Stimulated activated naive CD8-positive, alpha-beta T cell treated with anti-CD3 and anti-CD28 coated beads, Interleukin-15, amount 100 ng/mL, for 72 hours (primary cell): Measurements from ENCODE around the gene CCDC154.

Experiments used
- ATAC-seq: fragments of 150-1000 bp; cut with Tn5 transposase; 2 replicates; pipeline ENCODE4 v1.10.0; 2021; ENCODE audit warnings: mild to moderate bottlenecking, moderate library complexity
- DNase-seq, 2 donors: peaks; one replicate each; pipeline ENCODE4 v3.0.0; 2021 to 2022
- H3K27ac Mint-ChIP-seq, 2 donors: one replicate each; pipeline ENCODE4 v1.8.0; 2022; ENCODE audit warnings: mild to moderate bottlenecking in 2 of 2, mixed read lengths in 2 of 2, moderate library complexity in 2 of 2
- H3K27me3 Mint-ChIP-seq: one replicate; pipeline ENCODE4 v1.8.0; 2022; ENCODE audit warnings: mixed read lengths
- H3K4me1 Mint-ChIP-seq: one replicate; pipeline ENCODE4 v1.8.0; 2022; ENCODE audit warnings: mild to moderate bottlenecking, mixed read lengths
- H3K4me3 Mint-ChIP-seq, 2 donors: one replicate each; pipeline ENCODE4 v1.8.0; 2022; ENCODE audit warnings: mild to moderate bottlenecking in 2 of 2, mixed read lengths in 2 of 2, moderate library complexity in 1 of 2
- H3K9me3 Mint-ChIP-seq, 2 donors: one replicate each; pipeline ENCODE4 v1.8.0; 2022; ENCODE audit warnings: mixed read lengths in 2 of 2

CCDC154 gene

GRCh38 chr16:1437606-1438005, 6.8 kb downstream of the CCDC154 start:
- ATAC-seq = no peak
- Mint-ChIP-seq H3K4me1 (no peaks in the 10 kb centered on the region), H3K27ac (no peak overlapping the region), H3K4me3 (no peak overlapping the region), H3K9me3 (no peaks in the 10 kb centered on the region), H3K27me3 (no peaks in the 10 kb centered on the region)
- no peak for DNase-seq

DNA sequence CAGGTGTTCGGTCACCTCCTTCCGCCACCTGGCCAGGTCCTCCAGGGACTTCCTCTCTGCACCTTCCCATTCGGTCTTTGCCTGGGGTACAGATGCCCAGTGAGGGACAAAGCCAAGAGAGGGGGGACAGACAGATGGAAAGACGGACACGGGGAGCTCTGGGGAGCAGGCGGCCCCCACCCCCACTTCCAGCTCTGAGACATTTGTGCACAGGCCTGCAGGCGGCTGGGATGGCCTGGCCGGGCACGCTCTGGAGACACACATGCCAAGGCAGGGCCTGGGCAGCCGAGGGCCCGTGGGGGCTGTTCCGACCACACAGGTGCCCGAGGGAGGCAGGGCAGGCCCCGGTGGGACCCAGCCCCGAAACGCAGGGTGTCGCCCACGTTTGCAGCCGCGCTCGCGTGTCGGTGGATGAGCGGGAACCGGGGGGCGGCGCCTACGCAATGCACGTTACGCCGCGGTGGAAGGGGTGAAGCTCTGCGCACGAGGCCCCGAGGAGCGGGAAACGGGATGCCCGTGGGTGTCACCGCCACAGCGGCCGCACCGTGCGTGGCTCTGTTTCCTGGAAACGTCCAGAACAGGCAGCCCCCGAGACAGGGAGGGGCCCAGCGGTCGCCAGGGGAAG, 7.5 kb downstream of the CCDC154 start:
- Mint-ChIP-seq H3K4me1 (peaks cover 6% of the 10 kb centered on the region), H3K9me3 (no peaks in the 10 kb centered on the region), H3K27me3 (no peaks in the 10 kb centered on the region), H3K27ac (no peak overlapping the region), H3K4me3 (no peak overlapping the region)
- DNase-seq (no peak), ATAC-seq (no peak)

DNA sequence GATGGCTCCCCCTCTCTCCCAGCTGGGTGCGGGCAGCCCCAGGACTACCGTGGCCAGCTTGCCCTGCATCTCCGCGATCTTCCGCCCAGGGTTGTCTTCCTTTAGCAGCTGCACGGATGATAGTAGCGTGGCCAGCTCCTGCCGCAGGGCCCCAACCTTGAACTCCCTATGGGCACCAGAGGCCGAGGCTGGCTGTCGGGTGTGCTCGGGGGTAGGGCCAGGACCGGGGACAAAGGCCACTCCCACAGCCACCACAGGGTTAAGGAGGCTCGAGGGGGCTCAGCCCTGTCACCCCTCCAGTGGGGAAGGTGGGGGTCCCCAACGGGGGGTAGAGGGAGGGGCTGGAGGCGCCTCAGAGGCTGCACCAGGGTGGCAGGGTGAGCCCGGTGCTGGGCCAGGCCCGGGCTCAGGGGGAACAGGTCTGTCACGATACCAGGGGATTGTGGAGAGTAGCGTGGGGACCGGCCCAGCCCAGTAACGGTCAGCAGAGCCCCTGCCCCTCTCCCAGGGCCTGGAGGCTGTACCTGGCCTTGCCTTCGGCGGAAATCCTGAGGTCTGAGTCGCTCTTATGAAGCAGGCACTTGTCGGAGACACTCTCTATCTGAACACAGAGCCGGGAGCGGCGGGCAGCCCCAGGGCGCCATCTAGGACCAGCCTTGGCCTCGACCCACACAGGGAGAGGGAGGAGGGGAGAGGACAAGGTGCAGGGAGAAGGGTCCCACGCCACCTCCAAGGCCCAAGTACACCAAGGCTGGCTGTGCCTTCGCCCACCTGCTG, 8.2 kb downstream of the CCDC154 start:
- Mint-ChIP-seq H3K9me3 (no peaks in the 10 kb centered on the region), H3K4me3 (no peak overlapping the region), H3K27me3 (no peaks in the 10 kb centered on the region), H3K4me1 (peaks cover 8% of the 10 kb centered on the region), H3K27ac (no peak overlapping the region)
- DNase-seq (no peak), ATAC-seq (no peak)

GRCh38 chr16:1434644-1435592, 9.4 kb downstream of the CCDC154 start:
- peaks cover 3% of the 10 kb centered on the region for H3K27me3 Mint-ChIP-seq
- H3K27ac Mint-ChIP-seq = no peak overlapping the region
- H3K4me3 Mint-ChIP-seq = no peak overlapping the region
- no peak for ATAC-seq
- peaks cover 13% of the 10 kb centered on the region for H3K4me1 Mint-ChIP-seq
- H3K9me3 Mint-ChIP-seq = no peaks in the 10 kb centered on the region
- DNase-seq = no peak

DNA sequence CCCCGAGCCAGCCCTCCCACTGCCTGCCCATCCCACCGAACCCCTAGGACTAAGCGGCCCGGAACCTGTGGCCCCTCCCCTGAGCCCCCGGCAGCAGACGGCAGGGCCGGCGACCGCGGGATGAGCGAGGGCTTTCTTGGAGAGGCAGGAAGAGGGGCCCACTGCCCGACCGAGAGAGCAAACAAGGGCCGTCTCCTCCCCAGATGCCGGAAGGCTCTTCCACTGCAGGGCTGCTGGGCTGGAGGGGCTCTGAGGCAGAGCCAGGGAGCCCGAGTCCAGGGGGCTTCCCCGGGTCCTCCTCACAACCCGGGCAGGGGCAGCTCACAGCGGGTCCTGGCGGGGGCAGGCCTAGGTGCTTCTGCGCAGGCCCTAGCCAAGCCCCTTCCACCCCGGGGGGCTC, 10.6 kb downstream of the CCDC154 start:
- Mint-ChIP-seq H3K9me3 (no peaks in the 10 kb centered on the region), H3K27me3 (peaks cover 8% of the 10 kb centered on the region), H3K4me1 (peaks cover 22% of the 10 kb centered on the region), H3K4me3 (peak overlapping the region in 1 of 2 donors; percentile 81), H3K27ac (peak overlapping the region in 1 of 2 donors; percentile 54)
- DNase-seq (no peak), ATAC-seq (no peak)

GRCh38 chr16:1433263-1433560, 11.1 kb downstream of the CCDC154 start:
- Mint-ChIP-seq H3K27ac (peak overlapping the region in 1 of 2 donors; percentile 13), H3K9me3 (no peaks in the 10 kb centered on the region), H3K4me1 (peaks cover 22% of the 10 kb centered on the region), H3K27me3 (peaks cover 8% of the 10 kb centered on the region), H3K4me3 (peak overlapping the region in 1 of 2 donors; percentile 81)
- no peak for DNase-seq
- no peak for ATAC-seq

DNA sequence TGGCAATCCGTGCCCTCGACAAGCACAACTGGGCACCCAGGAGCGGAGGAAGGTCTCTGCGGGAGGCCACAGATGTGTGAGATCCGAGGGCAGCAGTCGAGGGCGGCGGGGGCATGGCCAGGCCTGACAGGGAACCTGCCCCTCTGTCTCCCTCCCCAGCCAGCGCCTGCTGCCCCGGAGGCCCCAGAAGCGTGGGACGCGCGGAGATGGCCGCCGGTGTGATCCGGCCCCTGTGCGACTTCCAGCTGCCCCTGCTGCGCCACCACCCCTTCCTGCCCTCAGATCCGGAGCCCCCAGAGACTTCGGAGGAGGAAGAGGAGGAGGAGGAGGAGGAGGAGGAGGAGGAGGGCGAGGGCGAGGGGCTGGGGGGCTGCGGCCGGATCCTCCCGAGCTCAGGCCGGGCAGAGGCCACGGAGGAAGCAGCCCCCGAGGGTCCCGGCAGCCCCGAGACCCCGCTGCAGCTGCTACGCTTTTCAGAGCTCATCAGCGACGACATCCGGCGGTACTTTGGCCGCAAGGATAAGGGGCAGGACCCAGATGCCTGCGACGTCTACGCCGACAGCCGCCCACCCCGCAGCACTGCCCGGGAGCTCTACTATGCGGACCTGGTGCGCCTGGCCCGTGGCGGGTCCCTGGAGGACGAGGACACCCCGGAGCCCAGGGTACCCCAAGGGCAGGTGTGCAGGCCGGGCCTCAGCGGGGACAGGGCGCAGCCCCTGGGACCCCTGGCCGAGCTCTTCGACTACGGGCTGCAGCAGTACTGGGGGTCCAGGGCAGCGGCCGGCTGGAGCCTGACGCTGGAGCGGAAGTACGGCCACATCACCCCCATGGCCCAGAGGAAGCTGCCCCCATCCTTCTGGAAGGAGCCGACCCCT, 11.7 kb downstream of the CCDC154 start:
- Mint-ChIP-seq H3K27me3 (peaks cover 8% of the 10 kb centered on the region), H3K4me3 (peak overlapping the region; percentile 72 to 81), H3K4me1 (peaks cover 22% of the 10 kb centered on the region), H3K27ac (peak overlapping the region; percentile 92 to 94), H3K9me3 (no peaks in the 10 kb centered on the region)
- ATAC-seq = peak; percentile 34
- DNase-seq = peak in 1 of 2 donors; percentile 34

- ATAC-seq = no peak
- Mint-ChIP-seq H3K27ac (peak overlapping the region; percentile 92 to 94), H3K4me1 (peaks cover 22% of the 10 kb centered on the region), H3K9me3 (no peaks in the 10 kb centered on the region), H3K4me3 (peak overlapping the region; percentile 72 to 81), H3K27me3 (peaks cover 8% of the 10 kb centered on the region)
- no peak for DNase-seq
These were observed 12.7 kb downstream of the CCDC154 start for GRCh38 chr16:1431497-1432270.

- peak within 1 kb of the TSS; percentile 92 to 94 for H3K27ac Mint-ChIP-seq
- H3K4me3 Mint-ChIP-seq = peak within 1 kb of the TSS; percentile 72 to 81
- DNase-seq = no peak
- H3K27me3 Mint-ChIP-seq = peaks cover 8% of the 10 kb centered on the region
- peaks cover 22% of the 10 kb centered on the region for H3K4me1 Mint-ChIP-seq
- ATAC-seq = no peak
- H3K9me3 Mint-ChIP-seq = no peaks in the 10 kb centered on the region
These were observed 13.4 kb downstream of the CCDC154 start, which contains the start of gene PERCC1 for GRCh38 chr16:1430759-1431496. Gene PERCC1 (plus strand): TSS chr16:1431078. CDS start chr16:1432594, 1,516 bp downstream.

GRCh38 chr16:1430214-1430758, 14.1 kb downstream of the CCDC154 start:
- H3K27me3 Mint-ChIP-seq = peaks cover 8% of the 10 kb centered on the region

DNA sequence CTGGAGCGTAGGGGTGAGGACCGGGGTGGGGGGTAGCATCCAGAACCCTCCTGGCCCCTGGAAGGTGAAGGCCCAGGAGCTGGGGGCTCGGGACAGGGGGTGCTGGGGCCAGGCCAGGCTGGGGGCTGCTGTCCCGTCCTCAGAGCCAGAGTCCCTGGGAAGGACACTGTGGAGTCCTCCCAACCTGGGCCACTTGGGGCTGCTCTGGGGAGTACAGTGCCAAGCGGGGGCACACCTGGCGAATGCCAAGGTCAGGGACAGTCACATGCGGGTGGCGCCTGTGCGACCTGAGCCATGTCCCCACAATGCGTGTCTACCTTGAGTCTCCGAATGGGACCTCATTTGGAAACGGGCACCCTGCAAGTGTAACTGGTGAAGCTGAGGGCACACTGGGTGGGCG, 14.7 kb downstream of the CCDC154 start:
- Mint-ChIP-seq H3K9me3 (no peaks in the 10 kb centered on the region), H3K27ac (peak overlapping the region in 1 of 2 donors; percentile 78), H3K4me1 (peaks cover 22% of the 10 kb centered on the region), H3K4me3 (peak overlapping the region in 1 of 2 donors; percentile 41), H3K27me3 (peaks cover 8% of the 10 kb centered on the region)
- DNase-seq (no peak), ATAC-seq (no peak)

More at GRCh38 chr16:1430214-1430758, 14.1 kb downstream of the CCDC154 start:
- Mint-ChIP-seq H3K27ac (no peak overlapping the region), H3K4me1 (peaks cover 22% of the 10 kb centered on the region), H3K4me3 (peak overlapping the region in 1 of 2 donors; percentile 41), H3K9me3 (no peaks in the 10 kb centered on the region)
- DNase-seq (no peak), ATAC-seq (no peak)

DNA sequence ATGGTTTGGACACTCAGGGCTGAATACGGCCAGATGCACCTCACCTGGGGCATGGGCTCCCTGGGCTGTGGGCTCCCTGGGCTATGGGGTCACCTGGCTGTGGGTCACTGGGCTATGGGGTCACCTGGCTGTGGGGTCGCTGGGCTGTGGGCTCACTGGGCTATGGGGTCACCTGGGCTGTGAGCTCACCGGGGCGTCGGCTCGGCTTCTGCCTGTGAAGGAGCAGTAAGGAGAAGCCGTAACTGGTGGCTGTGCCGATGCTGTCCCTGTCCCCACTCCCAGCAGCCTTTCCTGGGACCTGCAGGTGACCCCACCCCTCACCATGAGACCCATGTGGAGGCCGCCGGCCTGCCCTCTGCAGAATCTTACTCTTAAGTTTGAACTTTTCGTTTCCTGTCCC, 15.3 kb downstream of the CCDC154 start:
- ATAC-seq (no peak), DNase-seq (no peak)
- peak overlapping the region in 1 of 2 donors; percentile 52 for H3K4me3 Mint-ChIP-seq
- peaks cover 8% of the 10 kb centered on the region for H3K27me3 Mint-ChIP-seq
- H3K4me1 Mint-ChIP-seq = peaks cover 22% of the 10 kb centered on the region
- peak overlapping the region; percentile 30 to 71 for H3K27ac Mint-ChIP-seq
- H3K9me3 Mint-ChIP-seq = no peaks in the 10 kb centered on the region

GRCh38 chr16:1428511-1428910, 15.8 kb downstream of the CCDC154 start:
- DNase-seq = peak; percentile 63 to 74
- Mint-ChIP-seq H3K4me1 (peaks cover 25% of the 10 kb centered on the region), H3K9me3 (no peaks in the 10 kb centered on the region), H3K4me3 (peak overlapping the region in 1 of 2 donors; percentile 33), H3K27ac (peak overlapping the region; percentile 46 to 67), H3K27me3 (peaks cover 8% of the 10 kb centered on the region)
- peak; percentile 76 for ATAC-seq
